Endothelial cell (in vitro differentiated cells): ENCODE measurements around the gene GFAP. TPM values are rescaled to one million over a fixed set of nuclear protein-coding genes. Genes with fewer than 3 reads are reported as not detected.

Experiments used
- DNase-seq: peaks from one replicate; pipeline ENCODE4 v3.0.0; 2021; ENCODE audit warnings: low spot score
- H3K27ac Mint-ChIP-seq: one replicate; pipeline ENCODE4 v1.8.0; 2021; ENCODE audit warnings: mixed read lengths, inconsistent platforms; ENCODE audit not compliant: unreplicated experiment
- H3K27me3 Mint-ChIP-seq: one replicate; pipeline ENCODE4 v1.8.0; 2021; ENCODE audit warnings: mild to moderate bottlenecking, moderate library complexity, mixed read lengths, inconsistent platforms; ENCODE audit not compliant: unreplicated experiment
- H3K36me3 Mint-ChIP-seq: one replicate; pipeline ENCODE4 v1.8.0; 2021; ENCODE audit warnings: mild to moderate bottlenecking, low read depth, mixed read lengths, inconsistent platforms; ENCODE audit not compliant: unreplicated experiment
- H3K4me1 Mint-ChIP-seq: one replicate; pipeline ENCODE4 v1.8.0; 2021; ENCODE audit warnings: mild to moderate bottlenecking, mixed read lengths, inconsistent platforms; ENCODE audit not compliant: unreplicated experiment
- H3K4me3 Mint-ChIP-seq: one replicate; pipeline ENCODE4 v1.8.0; 2021; ENCODE audit warnings: mild to moderate bottlenecking, mixed read lengths, inconsistent platforms; ENCODE audit not compliant: unreplicated experiment
- H3K9me3 Mint-ChIP-seq: one replicate; pipeline ENCODE4 v1.8.0; 2021; ENCODE audit warnings: mixed read lengths, inconsistent platforms; ENCODE audit not compliant: unreplicated experiment
- CTCF ChIP-seq: fragments of 200-600 bp; sonication (generic); IDR thresholded peaks from one replicate; pipeline ENCODE4 v1.5.0; 2021; ENCODE audit warnings: antibody characterized with exemption; ENCODE audit not compliant: unreplicated experiment
- total RNA-seq: library from RNA; stranded (reverse); fragmentation: NEBNext Ultra II Directional; extraction: Animal tissue kit (Norgen Biotek cat#: 25700); gene quantifications from one replicate; pipeline ENCODE4 v1.2.1, GENCODE V29; 2021; ENCODE audit not compliant: unreplicated experiment

Gene GFAP
- total RNA-seq, 1 donor from 2014 or later, result not detected

DNA sequence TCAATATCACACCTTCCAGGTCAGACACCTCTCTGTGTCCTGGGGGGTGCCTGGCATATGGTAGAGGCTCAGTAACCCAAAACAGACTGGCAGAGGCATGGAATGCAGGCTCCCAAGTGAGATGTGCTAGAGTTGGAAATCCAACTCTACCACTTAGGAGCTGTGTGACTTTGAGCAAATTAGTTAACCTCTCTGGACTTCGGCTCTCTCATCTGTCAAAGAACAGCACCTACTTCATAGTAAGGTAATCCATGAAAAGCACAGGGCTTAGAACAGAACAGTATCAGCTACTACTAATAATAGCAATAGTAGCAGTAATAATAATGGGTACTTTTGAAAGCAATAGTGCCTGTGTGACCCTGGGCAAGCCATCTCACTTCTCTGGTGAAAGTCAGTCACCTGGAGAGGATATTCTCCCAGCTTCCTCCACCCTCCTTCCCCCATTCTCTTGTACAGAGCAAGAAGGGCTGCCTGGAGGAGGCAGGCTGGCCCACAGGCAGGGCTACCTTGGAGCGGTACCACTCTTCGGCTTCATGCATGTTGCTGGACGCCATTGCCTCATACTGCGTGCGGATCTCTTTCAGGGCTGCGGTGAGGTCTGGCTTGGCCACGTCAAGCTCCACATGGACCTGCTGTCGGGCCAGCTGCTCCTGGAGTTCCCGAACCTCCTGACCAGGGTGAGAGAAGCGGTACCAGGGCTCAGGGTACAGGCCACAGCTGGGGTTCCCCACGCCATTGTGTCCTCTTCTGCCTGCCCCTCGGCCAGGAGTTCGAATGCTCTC is 2.3 kb downstream of the GFAP start:
- Mint-ChIP-seq H3K4me3 (no peak overlapping the region), H3K27ac (peak overlapping the region; percentile 13), H3K27me3 (peaks cover 10% of the 10 kb centered on the region), H3K4me1 (peaks cover 18% of the 10 kb centered on the region), H3K9me3 (no peaks in the 10 kb centered on the region), H3K36me3 (peaks cover 4% of the 10 kb centered on the region)
- no peak for DNase-seq
- no peak for TF ChIP-seq CTCF

- DNase-seq, result peak; percentile 61
- H3K27ac Mint-ChIP-seq, result no peak overlapping the region
- H3K27me3 Mint-ChIP-seq, result peaks cover 10% of the 10 kb centered on the region
- TF ChIP-seq CTCF, result no peak
- H3K4me3 Mint-ChIP-seq, result no peak overlapping the region
- peaks cover 25% of the 10 kb centered on the region for H3K4me1 Mint-ChIP-seq
- peaks cover 4% of the 10 kb centered on the region for H3K36me3 Mint-ChIP-seq
- no peaks in the 10 kb centered on the region for H3K9me3 Mint-ChIP-seq
These were observed 3.9 kb downstream of the GFAP start for GRCh38 chr17:44911133-44912001.

GRCh38 chr17:44910231-44911106 is 4.8 kb downstream of the GFAP start:
- Mint-ChIP-seq H3K4me1 (peaks cover 34% of the 10 kb centered on the region), H3K4me3 (no peak overlapping the region), H3K27me3 (peaks cover 8% of the 10 kb centered on the region)

DNA sequence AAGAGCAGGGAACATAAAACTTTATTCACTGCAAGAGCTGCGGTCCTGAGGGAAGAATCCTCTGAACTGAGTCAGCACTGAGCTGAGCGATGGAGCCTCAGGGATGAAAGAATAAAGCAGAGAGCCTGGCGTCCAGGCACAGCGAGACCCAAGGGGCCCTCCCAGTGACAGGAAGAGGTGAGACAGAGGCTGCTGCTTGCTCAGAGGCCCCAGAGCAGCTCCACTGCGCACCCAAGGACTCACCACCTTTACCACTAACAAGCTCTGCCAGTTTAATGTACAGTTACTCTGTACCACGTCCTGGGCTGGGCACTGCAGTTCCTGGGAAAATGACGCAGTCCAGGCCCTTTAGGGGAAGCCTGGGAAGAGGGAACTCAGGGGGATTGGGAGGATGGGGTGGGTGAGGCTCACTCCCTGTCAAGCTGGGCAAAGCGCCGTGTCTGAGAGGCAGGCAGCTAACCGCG is 5.6 kb downstream of the GFAP start:
- H3K4me3 Mint-ChIP-seq, result no peak overlapping the region
- no peak for DNase-seq
- no peak overlapping the region for H3K27ac Mint-ChIP-seq
- peaks cover 8% of the 10 kb centered on the region for H3K27me3 Mint-ChIP-seq
- H3K4me1 Mint-ChIP-seq, result peaks cover 40% of the 10 kb centered on the region
- TF ChIP-seq CTCF, result no peak
- no peaks in the 10 kb centered on the region for H3K9me3 Mint-ChIP-seq
- H3K36me3 Mint-ChIP-seq, result peaks cover 4% of the 10 kb centered on the region

More at GRCh38 chr17:44910231-44911106, 4.8 kb downstream of the GFAP start:
- Mint-ChIP-seq H3K9me3 (no peaks in the 10 kb centered on the region), H3K36me3 (peaks cover 4% of the 10 kb centered on the region), H3K27ac (no peak overlapping the region)
- TF ChIP-seq CTCF, result no peak
- DNase-seq, result no peak
